ENCODE measurements around the gene SLC8A1.

The SLC8A1 gene

GRCh38 chr2:40226637-40227036 is 225.3 kb downstream of the SLC8A1 start:
- DNase-seq (ENCODE audit: low read depth), result no peak
- TF ChIP-seq, protein P1, sequence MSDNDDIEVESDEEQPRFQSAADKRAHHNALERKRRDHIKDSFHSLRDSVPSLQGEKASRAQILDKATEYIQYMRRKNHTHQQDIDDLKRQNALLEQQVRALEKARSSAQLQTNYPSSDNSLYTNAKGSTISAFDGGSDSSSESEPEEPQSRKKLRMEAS (IDR thresholded peaks at IDR 0.05; ENCODE audit: low read depth, low read length), result no peak
- TF ChIP-seq CTCF (IDR thresholded peaks at IDR 0.05; ENCODE audit: low read depth, low read length) (no peak), POLR2A (IDR thresholded peaks at IDR 0.05; ENCODE audit: extremely low read depth, insufficient read length) (no peak), MYC (IDR thresholded peaks at IDR 0.05; ENCODE audit: low read depth, low read length) (no peak)
- no peak overlapping the region for H3K4me3 ChIP-seq (ENCODE audit: low read depth, low read length)

DNA sequence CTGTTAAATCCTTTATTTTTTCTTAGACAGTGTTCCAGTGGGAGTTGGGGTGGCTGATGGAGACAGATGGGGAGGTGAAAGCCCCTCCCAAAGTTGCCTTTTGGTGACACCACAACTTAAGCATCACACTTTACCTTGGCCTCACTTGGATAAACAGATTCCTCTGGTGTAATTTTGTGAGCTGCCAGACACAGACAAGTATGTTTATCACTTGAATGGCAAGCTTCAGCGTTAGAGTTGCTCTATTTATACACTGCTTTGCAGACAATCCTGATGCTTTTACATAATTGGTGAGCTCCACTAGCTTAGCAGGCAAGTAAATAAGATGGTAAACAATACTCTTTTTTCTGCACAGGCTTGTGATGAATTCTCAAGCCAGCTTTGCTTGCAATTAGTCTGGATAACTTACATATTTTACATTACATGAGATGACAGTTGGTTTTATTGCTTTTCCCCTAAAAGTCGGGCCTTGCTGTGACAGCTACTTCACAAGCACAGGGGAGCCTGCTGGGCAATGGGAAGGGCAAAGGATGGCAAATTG is 226.2 kb downstream of the SLC8A1 start:
- TF ChIP-seq MYC (IDR thresholded peaks at IDR 0.05; ENCODE audit: low read depth, low read length), result no peak
- no peak for DNase-seq (ENCODE audit: low read depth)
- H3K4me3 ChIP-seq (ENCODE audit: low read depth, low read length), result no peak overlapping the region

DNA sequence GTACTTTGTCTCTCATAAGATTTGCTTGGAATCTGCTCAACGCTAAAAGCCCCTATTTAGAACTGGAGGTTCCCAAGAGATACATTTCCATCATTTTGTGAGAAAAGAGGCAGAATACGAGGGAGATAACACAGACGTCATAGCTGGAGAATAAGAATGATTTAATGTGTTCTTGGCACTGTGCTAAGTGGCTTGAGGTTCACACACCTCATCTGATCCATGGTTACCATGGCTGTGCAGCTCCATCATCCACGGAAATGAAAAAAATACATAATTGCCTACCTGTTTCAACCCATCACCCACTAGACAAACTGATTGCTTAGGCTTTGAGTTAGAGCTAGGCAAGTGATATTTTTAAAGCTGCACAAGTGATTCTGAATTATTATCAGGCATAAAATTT is 227.6 kb downstream of the SLC8A1 start:
- no peak for DNase-seq (ENCODE audit: low read depth)
- TF ChIP-seq MYC (IDR thresholded peaks at IDR 0.05; ENCODE audit: low read depth, low read length), result no peak
- TF ChIP-seq, protein P1 (IDR thresholded peaks at IDR 0.05; ENCODE audit: low read depth, low read length), result no peak
- TF ChIP-seq POLR2A (IDR thresholded peaks at IDR 0.05; ENCODE audit: extremely low read depth, insufficient read length), result no peak
- no peak for TF ChIP-seq CTCF (IDR thresholded peaks at IDR 0.05; ENCODE audit: low read depth, low read length)
- no peak overlapping the region for H3K4me3 ChIP-seq (ENCODE audit: low read depth, low read length)

DNA sequence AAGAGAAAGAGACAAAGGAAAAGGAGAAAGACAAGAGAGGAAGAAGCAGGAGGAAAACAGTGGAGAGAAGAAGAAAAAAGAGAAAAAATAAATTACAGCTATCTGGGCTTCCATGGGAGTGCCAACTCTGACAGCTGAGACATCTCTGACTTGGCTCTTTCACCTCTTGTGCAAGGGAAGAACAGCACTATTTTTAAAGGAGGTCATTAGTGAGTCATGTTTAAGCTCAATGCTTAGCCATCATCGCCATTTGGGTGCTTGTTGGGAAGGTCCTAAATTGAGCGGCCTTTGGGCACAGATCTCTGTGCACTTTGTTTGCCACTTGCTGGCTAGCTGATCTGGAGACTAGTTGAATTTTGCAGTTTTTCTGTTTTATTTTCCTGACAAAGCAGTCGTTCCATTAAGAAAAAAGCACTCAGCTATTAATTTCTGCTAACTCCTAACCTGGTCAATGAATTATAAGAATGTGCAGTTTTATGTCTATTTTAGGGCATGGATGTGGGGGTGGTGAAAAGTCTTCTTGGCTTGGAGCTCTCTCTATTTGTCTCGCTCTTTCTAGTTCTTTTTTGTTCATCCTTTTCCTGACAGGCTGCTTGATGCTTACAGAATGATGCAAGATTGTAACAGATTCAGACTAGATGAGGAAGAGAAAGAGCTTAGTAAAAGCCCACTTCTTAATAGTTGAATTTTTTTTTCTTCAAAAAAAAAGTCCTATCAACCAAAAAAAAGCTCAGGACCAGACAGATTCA is 231.5 kb downstream of the SLC8A1 start:
- no peak for DNase-seq (ENCODE audit: low read depth)
- no peak overlapping the region for H3K4me3 ChIP-seq (ENCODE audit: low read depth, low read length)
- TF ChIP-seq CTCF (IDR thresholded peaks at IDR 0.05; ENCODE audit: low read depth, low read length) (no peak), POLR2A (IDR thresholded peaks at IDR 0.05; ENCODE audit: extremely low read depth, insufficient read length) (no peak), MYC (IDR thresholded peaks at IDR 0.05; ENCODE audit: low read depth, low read length) (no peak)
- TF ChIP-seq, protein P1 (IDR thresholded peaks at IDR 0.05; ENCODE audit: low read depth, low read length), result no peak

- DNase-seq (ENCODE audit: low read depth), result no peak
- no peak overlapping the region for H3K4me3 ChIP-seq (ENCODE audit: low read depth, low read length)
- TF ChIP-seq POLR2A (IDR thresholded peaks at IDR 0.05; ENCODE audit: extremely low read depth, insufficient read length), result no peak
- no peak for TF ChIP-seq CTCF (IDR thresholded peaks at IDR 0.05; ENCODE audit: low read depth, low read length)
- TF ChIP-seq MYC (IDR thresholded peaks at IDR 0.05; ENCODE audit: low read depth, low read length), result no peak
- TF ChIP-seq, protein P1 (IDR thresholded peaks at IDR 0.05; ENCODE audit: low read depth, low read length), result no peak
These were observed 232.7 kb downstream of the SLC8A1 start for GRCh38 chr2:40219141-40219540.

DNA sequence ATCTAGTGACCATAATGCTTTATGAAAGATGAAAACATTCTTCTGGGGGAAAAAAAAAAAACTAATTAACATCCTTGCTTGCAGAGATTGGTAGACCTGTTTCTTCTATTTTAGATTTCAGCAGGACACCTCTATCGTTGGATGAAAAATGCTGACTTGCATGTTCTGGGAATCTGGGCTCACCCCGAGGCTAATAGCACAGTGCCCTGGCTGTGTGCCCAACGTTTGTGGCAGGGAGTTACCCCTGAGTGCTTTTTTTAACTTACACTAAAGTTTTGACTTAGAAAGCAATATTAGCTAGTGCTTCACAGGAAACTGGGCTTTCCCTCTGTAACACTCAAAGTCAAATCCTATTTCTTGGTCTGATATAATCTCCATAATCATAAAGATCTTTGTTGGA is 233.2 kb downstream of the SLC8A1 start:
- no peak for DNase-seq (ENCODE audit: low read depth)
- H3K4me3 ChIP-seq (ENCODE audit: low read depth, low read length), result no peak overlapping the region
- TF ChIP-seq CTCF (IDR thresholded peaks at IDR 0.05; ENCODE audit: low read depth, low read length), result no peak
- no peak for TF ChIP-seq POLR2A (IDR thresholded peaks at IDR 0.05; ENCODE audit: extremely low read depth, insufficient read length)
